Glomerular visceral epithelial cell (primary cell): Measurements from ENCODE around the gene IZUMO1.
"Not testable (repeated sequence)": the region's sequence is repeated elsewhere in the genome, so short reads cannot be mapped to it uniquely, and the experiment has no call there.

ENCODE experiments used
- DNase-seq: peaks from one replicate; pipeline ENCODE4 v3.0.0-alpha.2; 2016; ENCODE audit errors: extremely low spot score

IZUMO1 gene

GRCh38 chr19:48737360-48737998 lies 9.2 kb downstream of the IZUMO1 start:
- no peak for DNase-seq

- no peak for DNase-seq
These were observed 11.6 kb downstream of the IZUMO1 start for GRCh38 chr19:48735031-48735615.

DNA sequence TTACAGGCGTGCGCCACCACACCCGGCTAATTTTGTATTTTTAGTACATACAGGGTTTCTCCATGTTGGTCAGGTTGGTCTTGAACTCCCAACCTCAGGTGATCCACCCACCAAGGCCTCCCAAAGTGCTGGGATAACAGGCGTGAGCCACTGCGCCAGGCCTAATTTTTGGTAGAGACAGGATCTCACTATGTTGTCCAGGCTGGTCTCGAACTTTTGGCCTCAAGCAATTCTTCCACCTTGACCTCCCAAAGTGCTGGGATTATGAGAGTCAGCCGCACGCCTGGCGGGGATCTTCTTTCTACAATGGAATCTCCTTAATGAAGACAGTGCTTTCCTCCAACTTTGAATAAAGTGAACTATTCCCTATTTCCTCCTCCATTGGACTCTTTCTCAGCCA lies 12.1 kb downstream of the IZUMO1 start:
- no peak for DNase-seq

- DNase-seq = no peak
These were observed 15.3 kb downstream of the IZUMO1 start for GRCh38 chr19:48731452-48731851.

DNA sequence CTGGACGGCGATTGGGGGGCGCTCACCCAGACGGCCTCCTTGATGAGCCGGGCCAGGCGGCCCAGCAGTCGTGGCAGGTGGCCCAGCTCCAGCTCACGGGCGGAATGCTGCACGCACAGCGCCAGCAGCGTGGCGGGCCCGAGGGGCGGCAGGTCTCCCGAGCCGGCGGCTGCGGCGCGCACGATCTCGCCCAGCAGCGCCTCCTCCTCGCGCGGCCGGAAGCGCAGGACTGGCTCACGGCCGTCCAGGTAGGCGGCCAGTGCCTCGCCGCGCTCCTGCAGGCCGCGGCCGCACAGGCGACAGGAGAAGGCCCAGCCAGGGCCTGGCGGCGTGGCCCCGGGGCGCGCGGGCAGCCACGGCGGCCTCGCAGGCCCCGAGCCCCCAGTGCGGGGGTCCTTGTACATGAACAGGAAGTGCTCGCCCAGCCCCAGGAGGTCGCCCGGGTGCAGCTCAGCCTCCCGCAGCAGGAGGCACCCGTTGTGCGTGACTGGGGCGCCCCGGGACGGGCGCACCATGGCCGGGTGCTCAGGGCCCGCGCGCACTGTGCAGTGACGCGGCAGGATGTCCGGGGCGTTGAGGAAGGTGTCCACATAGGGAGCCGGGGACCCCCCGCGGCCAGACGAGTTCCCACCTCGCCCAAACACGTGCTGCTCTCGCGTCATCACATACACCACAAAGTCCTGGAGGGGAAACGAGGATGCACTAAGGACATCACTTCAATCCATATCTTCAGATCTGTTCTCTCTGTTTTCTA lies 17.6 kb downstream of the IZUMO1 start:
- DNase-seq = no peak

DNA sequence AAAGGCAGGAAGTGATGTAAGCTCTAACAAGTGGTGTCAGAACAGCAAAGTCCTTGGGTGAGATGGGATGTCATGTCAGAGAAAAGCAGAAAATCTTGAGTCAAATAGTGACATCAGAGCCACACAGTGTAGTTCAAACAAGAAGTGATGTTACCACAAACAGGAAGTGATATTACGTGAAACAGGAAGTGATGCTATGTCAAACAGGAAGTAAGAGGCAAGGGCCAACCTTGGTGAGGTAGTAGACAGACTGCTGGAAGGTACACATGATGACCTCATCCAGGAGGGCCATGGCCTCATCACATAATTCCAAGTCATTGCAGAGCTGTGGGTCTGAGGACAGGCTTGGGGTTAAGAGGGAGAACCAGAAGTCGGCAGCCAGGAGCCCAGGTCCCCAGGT lies 20.2 kb downstream of the IZUMO1 start:
- no peak for DNase-seq

DNA sequence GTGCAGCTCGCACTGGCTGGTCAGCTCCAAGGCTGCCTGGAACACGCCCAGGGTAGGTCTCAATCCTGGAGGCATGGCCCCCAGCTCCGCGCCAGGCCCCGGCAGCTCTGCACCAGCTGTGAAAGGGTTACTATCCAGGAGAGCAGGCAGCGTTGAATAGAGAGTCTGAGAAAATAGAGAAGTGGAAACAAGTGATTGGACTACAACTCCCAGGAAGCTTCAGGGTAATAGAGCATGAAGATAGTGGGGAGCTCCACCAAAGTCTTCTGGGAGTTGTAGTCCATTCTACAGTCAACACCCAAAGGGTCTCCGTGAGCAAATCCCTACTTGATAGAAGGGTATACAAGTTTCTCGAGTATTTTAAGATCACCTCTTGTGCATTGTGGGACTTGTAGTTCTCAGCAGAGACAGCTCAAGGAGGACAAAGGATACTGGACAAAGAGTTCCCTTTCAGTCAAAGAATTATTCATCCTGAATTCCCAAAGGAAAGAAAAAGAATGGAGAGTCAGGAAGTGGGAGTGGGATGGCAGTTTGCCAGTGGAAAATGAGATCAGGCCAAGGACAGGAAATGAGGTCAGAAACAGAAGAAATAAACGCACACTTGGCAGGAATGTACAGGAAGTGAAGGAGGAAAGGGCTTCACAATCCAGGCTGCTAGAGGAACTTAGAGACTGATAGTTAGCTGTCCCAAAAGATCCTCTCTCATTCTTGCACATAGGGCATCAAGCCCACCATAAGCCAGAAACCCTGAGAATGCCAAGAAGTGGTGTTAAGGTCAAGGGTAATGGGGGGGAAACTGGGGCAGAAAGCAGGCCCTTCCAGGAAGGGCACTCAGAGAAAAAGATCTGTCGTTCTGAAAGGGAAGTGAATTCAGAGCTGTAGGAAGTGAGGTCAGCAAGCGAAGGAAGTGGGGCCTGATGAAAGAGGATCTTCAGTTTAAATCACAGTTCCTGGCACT lies 21.6 kb downstream of the IZUMO1 start:
- DNase-seq = peak; percentile 76

DNA sequence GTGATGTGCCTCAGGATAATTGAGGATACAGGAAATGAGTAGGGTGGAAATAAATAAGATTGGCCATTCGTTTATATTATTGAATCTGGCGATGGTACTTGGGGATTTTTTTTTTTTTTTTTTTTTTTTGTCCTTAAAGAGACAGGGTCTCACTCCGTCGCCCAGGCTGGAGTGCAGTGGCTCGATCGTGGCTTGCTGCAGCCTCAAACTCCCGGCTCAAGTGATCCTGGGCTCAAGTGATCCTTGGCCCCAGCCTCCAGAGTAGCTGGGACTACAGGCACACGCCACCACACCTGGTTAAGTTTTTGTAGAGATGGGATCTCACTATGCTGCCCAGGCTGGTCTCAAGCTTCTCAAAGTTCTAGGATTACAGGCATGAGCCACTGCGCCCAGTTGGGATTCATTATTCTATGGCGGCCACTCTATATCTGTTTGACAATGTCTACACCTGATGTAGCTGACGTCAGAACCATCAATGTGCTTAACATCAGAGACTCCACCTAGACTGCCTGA lies 24.5 kb downstream of the IZUMO1 start:
- no peak for DNase-seq

DNA sequence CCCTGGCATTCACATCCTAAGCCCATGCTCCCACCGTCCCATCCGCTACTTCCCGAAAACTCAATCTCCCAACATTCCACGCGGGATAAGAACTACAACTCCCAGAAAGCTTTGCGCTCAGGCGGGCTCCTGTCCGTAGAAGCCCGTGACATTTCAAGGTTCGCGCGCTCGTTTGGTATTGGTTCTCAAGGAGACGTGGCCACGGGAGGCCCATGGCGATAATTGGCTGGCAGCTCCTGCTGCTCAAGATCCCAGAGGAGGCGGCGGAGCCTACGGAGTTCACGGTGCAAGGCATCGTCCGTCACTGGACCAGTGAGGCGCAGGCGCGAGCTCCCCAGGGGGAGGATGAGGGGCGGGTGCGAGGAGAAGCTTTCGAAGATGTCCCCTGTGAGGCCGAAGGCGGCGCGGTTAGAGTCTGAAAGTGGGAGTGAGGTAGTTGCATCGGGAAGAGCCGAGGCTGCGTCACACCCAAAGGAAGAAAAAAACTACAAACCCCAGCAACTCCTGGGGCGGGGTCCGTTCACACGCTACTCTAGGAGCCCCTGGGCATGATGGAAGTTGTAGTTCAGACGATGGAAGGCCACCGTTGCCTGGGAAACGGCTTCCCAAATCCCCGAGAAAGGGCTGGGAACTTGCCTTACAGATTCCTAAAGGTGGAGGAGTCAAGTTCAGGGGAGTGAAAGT lies 26.0 kb downstream of the IZUMO1 start:
- peak; percentile 98 for DNase-seq

- no peak for DNase-seq
These were observed 26.5 kb downstream of the IZUMO1 start for GRCh38 chr19:48720251-48720612.

- no peak for DNase-seq
These were observed 27.2 kb downstream of the IZUMO1 start, which contains the start of gene MAMSTR for GRCh38 chr19:48719263-48720171. MAMSTR (minus strand) TSS chr19:48719725; CDS start chr19:48719031, 694 bp downstream.

- DNase-seq = no peak
These were observed 27.9 kb downstream of the IZUMO1 start for GRCh38 chr19:48718711-48719231.

DNA sequence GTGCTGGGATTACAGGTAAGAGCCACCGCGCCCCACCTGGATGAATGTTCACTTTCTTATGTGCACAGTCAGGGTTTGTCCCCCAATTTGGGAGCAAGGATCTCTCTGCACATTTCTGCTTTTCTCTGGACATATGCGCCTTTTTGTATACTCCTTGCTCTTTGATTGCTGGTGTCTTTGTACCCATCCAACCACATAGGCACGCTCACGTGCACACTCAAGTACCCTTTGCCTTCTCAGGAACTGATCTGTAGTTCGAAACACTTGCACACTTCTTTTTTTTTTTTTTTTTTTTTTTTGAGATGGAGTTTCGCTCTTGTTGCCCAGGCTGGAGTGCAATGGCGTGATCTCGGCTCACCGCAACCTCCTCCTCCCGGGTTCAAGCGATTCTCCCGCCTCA lies 28.6 kb downstream of the IZUMO1 start:
- DNase-seq = not testable (repeated sequence)

- DNase-seq = no peak
These were observed 30.0 kb downstream of the IZUMO1 start for GRCh38 chr19:48716562-48717291.

DNA sequence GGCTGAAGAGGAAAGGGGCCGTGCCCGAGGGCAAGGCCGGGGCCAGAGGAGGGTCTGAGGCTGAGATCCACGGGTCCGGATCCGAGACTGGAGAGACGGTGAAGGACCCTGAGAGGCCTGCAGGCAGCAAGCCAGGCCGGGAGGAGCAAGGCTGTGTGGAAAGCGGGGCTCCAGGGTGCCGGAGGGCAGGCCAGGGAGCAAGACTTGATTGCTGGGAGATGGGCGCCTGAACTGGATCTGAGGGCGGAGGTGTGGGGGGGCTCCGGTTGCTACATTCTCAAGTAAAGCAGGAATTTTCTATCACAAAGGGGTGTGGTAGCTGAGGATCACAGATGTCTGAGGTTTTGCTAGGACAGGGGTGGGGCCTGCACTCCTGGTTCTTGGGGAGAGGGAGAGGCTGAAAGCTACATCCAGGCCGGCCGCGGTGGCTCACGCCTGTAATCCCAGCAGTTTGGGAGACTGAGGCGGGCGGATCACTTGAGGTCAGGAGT lies 31.0 kb downstream of the IZUMO1 start:
- DNase-seq = no peak

GRCh38 chr19:48714759-48715675 lies 31.7 kb downstream of the IZUMO1 start:
- DNase-seq = no peak

DNA sequence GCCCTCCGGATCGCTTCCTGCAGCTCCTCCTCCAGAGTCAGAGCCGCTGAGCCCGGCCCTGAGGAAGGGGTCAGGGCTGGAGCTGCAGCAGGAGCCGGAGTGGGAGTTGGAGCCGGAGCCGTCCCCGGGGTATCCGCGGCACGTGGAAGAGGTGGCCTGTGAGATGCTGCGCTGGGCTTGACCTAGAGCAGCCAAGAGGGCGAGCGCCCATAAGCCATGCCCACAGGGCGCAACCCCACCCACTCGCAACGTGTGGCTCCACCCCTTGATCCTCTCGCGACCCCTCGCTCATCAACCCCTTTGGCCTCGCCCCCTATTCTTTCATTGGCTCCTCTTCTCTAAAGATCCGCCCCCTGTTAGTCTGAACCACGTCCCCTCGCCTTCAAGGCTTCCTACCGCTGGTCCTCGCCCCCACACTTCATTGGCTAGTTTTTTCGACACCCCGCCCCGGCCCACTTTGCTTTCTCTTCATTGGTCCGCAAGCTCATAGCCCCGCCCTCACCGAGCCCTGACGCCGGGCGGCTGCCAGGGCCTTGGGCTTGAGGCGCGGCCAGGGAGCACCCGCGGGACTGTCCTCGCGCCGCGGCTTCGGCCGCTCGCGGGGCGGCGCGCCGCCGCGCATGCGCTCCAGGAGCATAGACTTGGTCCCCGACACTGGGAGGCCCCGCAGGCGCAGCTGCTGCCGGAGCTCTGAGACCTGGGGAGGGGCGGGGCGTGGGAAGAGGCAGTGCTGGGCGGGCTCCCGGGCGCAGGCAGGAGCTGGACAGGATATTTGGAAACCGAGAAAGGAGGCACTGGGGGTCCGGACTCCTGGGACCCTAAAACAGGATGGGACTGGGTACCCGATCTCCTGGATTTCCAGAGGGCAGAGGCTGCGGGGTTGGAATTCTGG lies 32.6 kb downstream of the IZUMO1 start:
- DNase-seq = peak; percentile 100
